GM13977 (cell line): Measurements from ENCODE around the gene SLC6A2.

Experiments used
- DNase-seq: peaks from one replicate; pipeline ENCODE4 v3.0.0; 2012; ENCODE audit warnings: low spot score
- in situ Hi-C: fragments of 300-500 bp; cut with MboI; formaldehyde crosslinking; loops from one replicate; pipeline ENCODE4 v1.12.0; 2022; ENCODE audit warnings: low sequenced_read_pairs, low pct_unique_long_range_greater_than_20kb, mixed read lengths, inconsistent platforms; ENCODE audit not compliant: unreplicated experiment
- TF ChIP-seq, protein P1 (sequence below): IDR thresholded peaks from 2 replicates; pipeline ENCODE4 v1.5.1; 2012; ENCODE audit warnings: mild to moderate bottlenecking, control low read depth; ENCODE audit not compliant: insufficient read depth; ENCODE audit errors: extremely low read depth, missing control alignments

Gene SLC6A2

DNA sequence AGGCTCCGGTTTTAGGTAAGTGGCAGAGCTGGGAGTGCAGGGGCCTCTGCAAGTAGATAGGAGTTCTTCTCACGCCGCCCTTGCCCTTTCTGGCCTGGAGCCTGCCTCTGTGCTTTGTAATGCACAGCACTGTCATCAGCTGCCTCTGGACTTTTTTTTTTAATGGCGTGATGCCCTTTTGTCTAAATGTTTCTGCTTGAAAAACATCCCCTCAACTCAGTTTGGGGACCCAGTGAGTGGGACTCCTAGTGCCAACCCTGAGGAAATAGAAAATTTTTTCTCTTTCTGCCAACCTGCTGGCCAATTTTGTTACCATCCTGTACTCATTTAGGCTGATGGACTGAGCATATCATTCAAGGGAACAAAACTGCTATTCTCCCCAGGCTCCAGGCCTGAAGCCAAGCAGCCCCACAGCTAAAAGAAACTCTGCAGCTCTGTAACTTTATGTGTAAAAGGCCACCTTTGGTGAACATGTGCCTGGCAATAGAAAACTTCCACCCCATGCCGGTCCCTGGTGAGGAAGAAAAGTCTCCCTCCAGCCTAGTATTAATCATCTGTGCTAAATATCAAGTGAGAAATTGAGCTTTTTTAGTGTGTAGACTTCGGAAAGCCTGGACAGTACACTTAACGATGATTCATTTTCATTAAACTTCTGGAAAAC, 22.5 kb downstream of the SLC6A2 start:
- TF ChIP-seq, protein P1, sequence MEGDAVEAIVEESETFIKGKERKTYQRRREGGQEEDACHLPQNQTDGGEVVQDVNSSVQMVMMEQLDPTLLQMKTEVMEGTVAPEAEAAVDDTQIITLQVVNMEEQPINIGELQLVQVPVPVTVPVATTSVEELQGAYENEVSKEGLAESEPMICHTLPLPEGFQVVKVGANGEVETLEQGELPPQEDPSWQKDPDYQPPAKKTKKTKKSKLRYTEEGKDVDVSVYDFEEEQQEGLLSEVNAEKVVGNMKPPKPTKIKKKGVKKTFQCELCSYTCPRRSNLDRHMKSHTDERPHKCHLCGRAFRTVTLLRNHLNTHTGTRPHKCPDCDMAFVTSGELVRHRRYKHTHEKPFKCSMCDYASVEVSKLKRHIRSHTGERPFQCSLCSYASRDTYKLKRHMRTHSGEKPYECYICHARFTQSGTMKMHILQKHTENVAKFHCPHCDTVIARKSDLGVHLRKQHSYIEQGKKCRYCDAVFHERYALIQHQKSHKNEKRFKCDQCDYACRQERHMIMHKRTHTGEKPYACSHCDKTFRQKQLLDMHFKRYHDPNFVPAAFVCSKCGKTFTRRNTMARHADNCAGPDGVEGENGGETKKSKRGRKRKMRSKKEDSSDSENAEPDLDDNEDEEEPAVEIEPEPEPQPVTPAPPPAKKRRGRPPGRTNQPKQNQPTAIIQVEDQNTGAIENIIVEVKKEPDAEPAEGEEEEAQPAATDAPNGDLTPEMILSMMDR, result no peak
- no peak for DNase-seq
- in situ Hi-C loops, result no loop called here

DNA sequence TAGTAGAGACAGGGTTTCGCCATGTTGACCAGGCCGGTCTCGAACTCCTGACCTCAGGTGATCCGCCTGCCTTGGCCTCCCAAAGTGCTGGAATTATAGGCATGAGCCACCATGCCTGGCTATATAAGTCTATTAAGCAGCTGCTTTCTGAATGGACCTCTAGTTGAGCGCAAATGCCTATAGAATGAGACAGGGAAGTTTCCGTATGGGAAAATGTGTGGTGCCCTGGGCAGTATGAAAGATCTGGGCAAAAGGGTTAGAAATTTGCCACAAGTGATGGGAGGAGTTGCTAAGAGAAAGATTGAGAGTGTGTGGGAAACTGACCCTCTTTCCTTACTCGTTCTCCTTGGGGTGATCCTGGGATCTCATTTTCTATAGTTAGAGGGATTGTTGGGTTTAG, 26.3 kb downstream of the SLC6A2 start:
- no peak for DNase-seq
- TF ChIP-seq, protein P1, result no peak
- in situ Hi-C loops, result no loop called here

DNA sequence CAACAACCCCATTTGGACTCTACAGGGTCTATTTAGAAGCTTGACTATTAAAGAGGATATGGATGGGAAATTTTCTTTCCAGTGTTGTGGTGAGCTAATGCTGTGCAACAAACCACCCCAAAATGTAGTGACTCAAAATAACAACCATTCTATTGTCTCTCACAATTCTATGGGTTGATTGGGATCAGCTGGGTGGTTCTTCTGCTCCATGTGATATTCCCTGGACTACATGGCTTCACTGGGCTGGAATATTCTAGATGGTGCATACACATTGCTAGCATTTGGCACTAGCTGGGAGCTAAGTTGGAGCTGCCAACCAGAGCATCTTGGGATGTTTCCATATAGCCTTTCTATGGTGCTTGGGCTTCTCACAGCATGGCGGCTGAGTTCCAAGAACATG, 30.2 kb downstream of the SLC6A2 start:
- in situ Hi-C loops, result no loop called here
- no peak for DNase-seq
- TF ChIP-seq, protein P1, result no peak

DNA sequence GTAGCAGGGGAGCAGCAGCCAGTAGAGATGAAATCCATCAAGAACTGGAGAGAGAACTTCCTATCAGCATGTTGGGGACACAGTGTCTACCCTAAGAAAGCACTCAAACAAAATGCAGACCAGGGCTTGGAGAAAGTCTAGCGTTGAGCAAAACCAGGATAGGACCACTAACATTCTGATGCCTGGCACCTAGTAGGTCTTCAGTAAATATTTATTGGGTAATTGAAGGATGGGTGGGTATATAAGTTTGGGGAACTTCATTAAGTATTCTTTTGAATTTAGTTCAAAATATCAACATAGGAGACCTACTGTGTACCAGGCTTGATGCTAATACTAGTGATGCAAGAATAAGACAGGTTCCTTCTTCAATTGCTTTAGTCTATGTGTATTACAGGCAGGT, 30.9 kb downstream of the SLC6A2 start:
- in situ Hi-C loops, result no loop called here
- no peak for DNase-seq
- TF ChIP-seq, protein P1, result no peak

DNA sequence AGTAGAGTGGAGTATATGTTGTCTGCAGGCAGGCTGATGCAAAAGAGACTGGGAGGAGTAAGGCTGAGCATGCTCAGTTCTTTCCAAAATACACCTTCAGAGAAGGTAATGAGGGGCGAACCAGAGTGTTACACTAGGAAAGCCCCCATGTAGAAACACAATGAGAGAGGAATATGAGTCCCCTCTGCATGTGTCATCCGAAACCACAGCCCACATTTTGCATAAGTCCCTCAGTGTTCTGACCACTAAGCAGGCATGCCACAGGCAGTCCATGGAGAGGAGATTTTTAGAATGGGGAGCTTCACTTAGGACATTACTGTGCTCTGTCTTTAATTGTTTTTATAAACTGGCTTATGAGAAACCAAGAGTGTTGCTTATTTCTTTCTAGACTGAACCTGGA, 32.0 kb downstream of the SLC6A2 start:
- TF ChIP-seq, protein P1, result no peak
- in situ Hi-C loops, result no loop called here
- no peak for DNase-seq

DNA sequence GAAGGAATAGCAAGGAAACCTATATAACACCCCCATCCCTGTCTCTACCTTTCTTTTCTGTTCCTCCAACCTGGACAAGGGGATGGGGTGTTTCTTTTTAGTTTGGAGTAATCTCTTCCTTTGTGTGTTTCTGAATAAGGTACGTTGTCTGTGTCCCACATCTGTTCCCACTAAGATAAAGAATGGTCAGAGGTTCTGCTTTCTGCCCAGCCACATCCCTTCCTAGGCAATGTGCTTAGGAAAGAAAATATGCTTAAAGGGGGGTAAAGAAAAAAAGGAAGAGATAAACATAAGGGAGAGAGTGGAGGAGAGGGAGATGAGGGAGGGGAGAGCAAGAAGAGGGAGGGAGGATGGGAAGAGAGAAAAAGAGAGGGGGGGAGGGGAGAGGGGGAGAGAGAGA, 35.1 kb downstream of the SLC6A2 start:
- TF ChIP-seq, protein P1, result no peak
- DNase-seq, result no peak
- in situ Hi-C loops, result no loop called here

DNA sequence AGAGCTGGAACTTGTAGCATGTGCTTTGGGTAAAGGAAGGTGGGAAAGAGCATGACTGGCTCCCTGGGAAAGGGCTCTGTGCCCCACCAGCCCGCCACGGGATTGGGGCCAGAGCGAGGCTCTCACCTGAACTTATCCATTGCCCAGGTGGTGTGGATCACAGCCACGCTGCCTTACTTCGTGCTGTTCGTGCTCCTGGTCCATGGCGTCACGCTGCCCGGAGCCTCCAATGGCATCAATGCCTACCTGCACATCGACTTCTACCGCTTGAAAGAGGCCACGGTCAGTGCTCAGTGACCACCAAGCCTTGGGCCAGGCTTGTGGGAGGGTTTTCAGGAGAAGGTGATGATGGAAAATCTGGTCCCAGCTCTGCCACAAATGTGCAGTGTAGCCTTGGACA, 36.0 kb downstream of the SLC6A2 start:
- no peak for DNase-seq
- in situ Hi-C loops, result no loop called here
- TF ChIP-seq, protein P1, result no peak
